H1 (cell line): ENCODE results near the gene EIF4A3. TPM values are rescaled to one million over a fixed set of nuclear protein-coding genes. Genes with fewer than 3 reads are reported as not detected.

ENCODE experiments used
- CTCF ChIA-PET: fragments of 300-600 bp; sonication (Branson Sonifier 250); formaldehyde crosslinking; loops from one replicate; lab custom pipeline; 2021; ENCODE audit not compliant: partially characterized antibody; lab: Charles Lee
- POLR2A ChIA-PET: fragments of 300-600 bp; sonication (Branson Sonifier 250); formaldehyde crosslinking; loops from one replicate; lab custom pipeline; 2021; ENCODE audit warnings: inconsistent platforms; ENCODE audit not compliant: partially characterized antibody; lab: Charles Lee
- DNase-seq, 2 experiments: peaks; one replicate each; pipeline versions ENCODE4 v3.0.0 to v3.0.0-alpha.2; 2010 to 2022; ENCODE audit warnings: low spot score in 2 of 2, low read depth in 1 of 2, mixed read lengths in 1 of 2
- FAIRE-seq: peaks from 2 replicates; lab custom pipeline; 2011; peaks lifted over from hg19 to GRCh38; lab: Jason Lieb, UNC
- H2AFZ ChIP-seq: 2 replicates; pipeline ENCODE4 v1.8.1; 2012; ENCODE audit warnings: low read length, inconsistent platforms
- H2AK5ac ChIP-seq: 2 replicates; pipeline ENCODE4 v1.6.1; 2013; ENCODE audit warnings: low read depth, low read length
- H2BK120ac ChIP-seq: replicated peaks from 2 replicates; pipeline ENCODE3; 2013; ENCODE audit warnings: low read depth, low read length, inconsistent platforms
- H2BK12ac ChIP-seq: 2 replicates; pipeline ENCODE4 v1.6.1; 2013; ENCODE audit warnings: low read depth, low read length
- H2BK15ac ChIP-seq: 2 replicates; pipeline ENCODE4 v1.6.1; 2013; ENCODE audit warnings: low read length
- H2BK20ac ChIP-seq: 2 replicates; pipeline ENCODE4 v1.6.1; 2013; ENCODE audit warnings: low read length
- H2BK5ac ChIP-seq: 2 replicates; pipeline ENCODE4 v1.6.1; 2013; ENCODE audit warnings: low read depth, low read length
- H3K14ac ChIP-seq: 2 replicates; pipeline ENCODE4 v1.6.1; 2013; ENCODE audit warnings: inconsistent platforms; ENCODE audit not compliant: insufficient read length
- H3K18ac ChIP-seq: 2 replicates; pipeline ENCODE4 v1.6.1; 2013; ENCODE audit warnings: low read length; ENCODE audit errors: extremely low read depth
- H3K23ac ChIP-seq: 2 replicates; pipeline ENCODE4 v1.6.1; 2013; ENCODE audit warnings: inconsistent platforms; ENCODE audit not compliant: insufficient read length
- H3K23me2 ChIP-seq: 2 replicates; pipeline ENCODE4 v1.6.1; 2013; ENCODE audit warnings: low read depth, low read length
- H3K27ac ChIP-seq: 2 replicates; pipeline ENCODE4 v1.6.1; 2011; ENCODE audit warnings: low read depth, low read length, inconsistent platforms
- H3K27me3 ChIP-seq, 4 experiments: replicated peaks in 1 of 4; 1 replicate in 1 of 4; 2 replicates in 3 of 4; pipeline versions ENCODE4 v1.6.1 to v1.8.1; 2011 to 2013; ENCODE audit warnings: low read length in 3 of 4, mild to moderate bottlenecking in 3 of 4, inconsistent platforms in 2 of 4, mixed read lengths in 2 of 4, moderate library complexity in 1 of 4; ENCODE audit not compliant: control insufficient read depth in 3 of 4, insufficient read depth in 3 of 4; ENCODE audit errors: extremely low read depth in 1 of 4
- H3K36me3 ChIP-seq, 4 experiments: 2 replicates each; pipeline versions ENCODE4 v1.6.1 to v1.8.1; 2011 to 2013; ENCODE audit warnings: mild to moderate bottlenecking in 4 of 4, low read length in 3 of 4, moderate library complexity in 2 of 4, control low read depth in 1 of 4, inconsistent platforms in 1 of 4; ENCODE audit not compliant: insufficient read depth in 4 of 4, control insufficient read depth in 2 of 4
- H3K4ac ChIP-seq: replicated peaks from 2 replicates; pipeline ENCODE3; 2013; ENCODE audit warnings: low read length, low read depth, mixed read lengths, inconsistent platforms; ENCODE audit not compliant: insufficient read length
- H3K4me1 ChIP-seq, 4 experiments: replicated peaks in 1 of 4; 1 replicate in 1 of 4; 2 replicates in 3 of 4; pipeline versions ENCODE4 v1.6.1 to v1.8.1; 2011 to 2013; ENCODE audit warnings: low read length in 3 of 4, inconsistent platforms in 2 of 4, mixed read lengths in 1 of 4; ENCODE audit not compliant: insufficient read depth in 4 of 4, control insufficient read depth in 3 of 4
- H3K4me2 ChIP-seq, 2 experiments: 2 replicates each; pipeline versions ENCODE4 v1.6.1 to v1.8.1; 2011 to 2013; ENCODE audit warnings: low read depth in 2 of 2, low read length in 2 of 2, control low read depth in 1 of 2, inconsistent platforms in 1 of 2, mild to moderate bottlenecking in 1 of 2; ENCODE audit not compliant: insufficient read depth in 1 of 2
- H3K4me3 ChIP-seq, 4 experiments: fragments of 200-600, 300-600 bp in 1 of 4; sonication (generic), shearing (Covaris generic), sonication (Bioruptor Twin) in 1 of 4; 2 replicates each; pipeline versions ENCODE4 v1.5.1 to v1.8.1; 2011 to 2016; ENCODE audit warnings: low read length in 4 of 4, low read depth in 3 of 4, control low read depth in 2 of 4, inconsistent platforms in 2 of 4, mild to moderate bottlenecking in 2 of 4, mixed read lengths in 1 of 4, moderate library complexity in 1 of 4; ENCODE audit not compliant: insufficient read depth in 2 of 4; ENCODE audit errors: extremely low read depth in 1 of 4
- H3K56ac ChIP-seq: replicated peaks from 2 replicates; pipeline ENCODE3; 2013; ENCODE audit warnings: low read depth, mild to moderate bottlenecking, mixed read lengths, low read length, inconsistent platforms; ENCODE audit not compliant: insufficient read length
- H3K79me1 ChIP-seq: 2 replicates; pipeline ENCODE4 v1.6.1; 2013; ENCODE audit warnings: low read depth, low read length, control low read depth
- H3K79me2 ChIP-seq, 2 experiments: 2 replicates each; pipeline versions ENCODE4 v1.6.1 to v1.8.1; 2012 to 2013; ENCODE audit warnings: low read length in 2 of 2, mild to moderate bottlenecking in 2 of 2, inconsistent platforms in 1 of 2; ENCODE audit not compliant: insufficient read depth in 2 of 2, control insufficient read depth in 1 of 2
- H3K9ac ChIP-seq, 4 experiments: replicated peaks in 1 of 4; 1 replicate in 1 of 4; 2 replicates in 3 of 4; pipeline versions ENCODE4 v1.6.1 to v1.8.1; 2011 to 2013; ENCODE audit warnings: low read depth in 3 of 4, low read length in 3 of 4, control low read depth in 2 of 4, mild to moderate bottlenecking in 2 of 4, moderate library complexity in 2 of 4, inconsistent platforms in 1 of 4; ENCODE audit errors: extremely low read depth in 1 of 4
- H3K9me3 ChIP-seq, 2 experiments: 2 replicates each; pipeline versions ENCODE4 v1.6.1 to v1.8.1; 2012 to 2013; ENCODE audit warnings: mild to moderate bottlenecking in 2 of 2, moderate library complexity in 2 of 2, control low read depth in 1 of 2, inconsistent platforms in 1 of 2, low read depth in 1 of 2, low read length in 1 of 2, mixed read lengths in 1 of 2; ENCODE audit not compliant: insufficient read depth in 2 of 2
- H4K20me1 ChIP-seq, 2 experiments: replicated peaks in 1 of 2; 2 replicates each; pipeline versions ENCODE3 to v1.8.1; 2011 to 2013; ENCODE audit warnings: inconsistent platforms in 2 of 2, low read length in 2 of 2, mild to moderate bottlenecking in 1 of 2; ENCODE audit not compliant: insufficient read depth in 2 of 2, control insufficient read depth in 1 of 2
- H4K5ac ChIP-seq: 2 replicates; pipeline ENCODE4 v1.6.1; 2013; ENCODE audit warnings: low read length, low read depth, mixed read lengths, inconsistent platforms; ENCODE audit not compliant: insufficient read length
- H4K8ac ChIP-seq: 2 replicates; pipeline ENCODE4 v1.8.0; 2013; ENCODE audit warnings: mild to moderate bottlenecking, moderate library complexity, low read length, inconsistent platforms; ENCODE audit not compliant: insufficient read depth; ENCODE audit errors: extremely low read depth
- H4K91ac ChIP-seq: replicated peaks from 2 replicates; pipeline ENCODE3; 2013; ENCODE audit warnings: low read length, mixed read lengths, inconsistent platforms; ENCODE audit not compliant: insufficient read length
- BRCA1 ChIP-seq: IDR thresholded peaks from 2 replicates; pipeline ENCODE4 v1.6.1; 2012; ENCODE audit warnings: low read depth, low read length, improper control_type of control experiment
- KDM1A ChIP-seq: fragments of 200-600, 300-600 bp; sonication (generic); IDR thresholded peaks from 2 replicates; pipeline ENCODE4 v1.7.1; 2016; ENCODE audit warnings: mild to moderate bottlenecking, low read length, borderline replicate concordance
- KDM5A ChIP-seq: fragments of 200-600 bp; IDR thresholded peaks from 2 replicates; pipeline ENCODE4 v1.7.1; 2012; ENCODE audit warnings: mild to moderate bottlenecking, low read length, inconsistent platforms, mixed read lengths
- SP2 ChIP-seq: IDR thresholded peaks from 2 replicates; pipeline ENCODE4 v1.6.1; 2012; ENCODE audit warnings: mild to moderate bottlenecking, low read length, inconsistent platforms
- SUZ12 ChIP-seq: fragments of 200-600 bp; sonication (generic); IDR thresholded peaks from 2 replicates; pipeline ENCODE4 v1.6.1; 2012; ENCODE audit warnings: mild to moderate bottlenecking, inconsistent platforms, low read length, moderate library complexity, mixed read lengths
- WGBS, 2 experiments: shearing (Covaris generic) in 1 of 2; methylation state at CpG; one replicate each; pipeline versions ENCODE4 v1.1.6 to v1.1.7; 2013 to 2015; ENCODE audit warnings: low lambda C conversion rate in 2 of 2, mixed read lengths in 2 of 2, inconsistent platforms in 1 of 2, low coverage in 1 of 2, missing lambda C conversion rate in 1 of 2; ENCODE audit not compliant: insufficient replicate concordance in 2 of 2, insufficient coverage in 1 of 2, insufficient read length in 1 of 2; ENCODE audit errors: extremely low coverage in 1 of 2, missing lambda C conversion rate in 1 of 2; 5-methylcytosine and 5-hydroxymethylcytosine counted together
- polyA plus RNA-seq, 7 experiments: library from polyadenylated mRNA; depleted of rRNA in 3 of 7; stranded (reverse) in 5 of 7; unstranded in 2 of 7; fragments of >200 nt in 5 of 7; fragments of 200-250 nt in 2 of 7; gene quantifications; 1 replicate in 5 of 7; 2 replicates in 1 of 7; 4 replicates in 1 of 7; pipeline versions ENCODE4 v1.2.1 to v1.2.3, GENCODE V29; 2011 to 2013; ENCODE audit warnings: missing spikeins in 2 of 7, mixed read lengths in 2 of 7
- total RNA-seq: library from RNA; stranded (reverse); fragmentation: NEBNext Ultra II Directional; extraction: Animal tissue kit (Norgen Biotek cat#: 25700); gene quantifications from 2 replicates; pipeline ENCODE4 v1.2.1, GENCODE V29; 2021

The EIF4A3 gene
- total and polyA plus RNA-seq, 2 of the 8 experiments (the other 6 are each of a cell fraction or from before 2014, with no cell fraction given), result 142 to 146 TPM

- no peak overlapping the region for H3K4me2 ChIP-seq
- TF ChIP-seq KDM5A (no peak), BRCA1 (no peak), SP2 (no peak), SUZ12 (no peak), KDM1A (no peak)
These were observed 16.4 kb upstream of the EIF4A3 start for GRCh38 chr17:80163336-80163735.

More at GRCh38 chr17:80163336-80163735, 16.4 kb upstream of the EIF4A3 start:
- no peaks in the 10 kb centered on the region for H4K20me1 ChIP-seq
- H3K79me1 ChIP-seq, result no peaks in the 10 kb centered on the region
- H2BK20ac ChIP-seq, result no peak overlapping the region
- H3K36me3 ChIP-seq, result no peaks in the 10 kb centered on the region
- H4K5ac ChIP-seq, result no peak overlapping the region
- no peaks in the 10 kb centered on the region for H3K79me2 ChIP-seq
- H3K56ac ChIP-seq, result no peak overlapping the region
- no peak overlapping the region for H3K4me3 ChIP-seq
- no peak overlapping the region for H2AFZ ChIP-seq
- no peaks in the 10 kb centered on the region for H3K9me3 ChIP-seq
- H3K9ac ChIP-seq, result no peak overlapping the region
- H3K4me1 ChIP-seq, result peaks cover 5 to 13% (median 7%) of the 10 kb centered on the region in 4 experiments
- H4K8ac ChIP-seq, result no peak overlapping the region
- DNase-seq (no peak), FAIRE-seq (no peak)
- no peak overlapping the region for H3K18ac ChIP-seq
- ChIA-PET CTCF (interaction anchor here (0.9 to 1.8 kb wide), 3 partner anchors 32 to 89 kb away, joined by 3 to 7 read pairs (median 3); no protein-coding TSS in a partner anchor), POLR2A (interaction anchor here (0.9 to 1.1 kb wide), 2 partner anchors 19 to 24 kb away, joined by 3 to 4 read pairs; no protein-coding TSS in a partner anchor)
- H3K14ac ChIP-seq, result no peak overlapping the region
- H3K23me2 ChIP-seq, result no peaks in the 10 kb centered on the region
- H4K91ac ChIP-seq, result no peak overlapping the region
- H2BK15ac ChIP-seq, result no peak overlapping the region
- H2BK120ac ChIP-seq, result no peak overlapping the region
- no peak overlapping the region for H2BK5ac ChIP-seq
- H2AK5ac ChIP-seq, result no peak overlapping the region
- no peak overlapping the region for H2BK12ac ChIP-seq
- no peak overlapping the region for H3K4ac ChIP-seq
- no peak overlapping the region for H3K27ac ChIP-seq
- H3K27me3 ChIP-seq, result no peaks in the 10 kb centered on the region
- 94% methylated on average over 4 of the region's 4 CpGs; no CpG with 5 or more reads in 1 of the 2 experiments for WGBS, 2 experiments
- H3K23ac ChIP-seq, result no peak overlapping the region
